Adrenal gland (tissue), 12 donors: Measurements from ENCODE around the gene HEXIM1. TPM values are rescaled to one million over a fixed set of nuclear protein-coding genes. Genes with fewer than 3 reads are reported as not detected.

Experiments
- DNase-seq, 7 donors: peaks; one replicate each; pipeline ENCODE4 v3.0.0-alpha.2; 2019 to 2020
- H3K27ac ChIP-seq, 5 donors: fragments of 200-600 bp; sonication (generic) in 4 of 5; 1 replicate in 3 of 5; 2 replicates in 2 of 5; pipeline versions ENCODE4 v1.5.1 to v1.8.0; 2016 to 2020; ENCODE audit warnings: mild to moderate bottlenecking in 1 of 5
- H3K27me3 ChIP-seq: fragments of 200-600 bp; 2 replicates; pipeline ENCODE4 v1.8.0; 2021
- H3K36me3 ChIP-seq, 2 donors: fragments of 200-600 bp; replicated peaks in 1 of 2; 1 replicate in 1 of 2; 2 replicates in 1 of 2; pipeline versions ENCODE4 v1.5.1 to v1.8.0; 2018 to 2022
- H3K4me1 ChIP-seq, 2 donors: fragments of 200-600 bp; replicated peaks in 1 of 2; 1 replicate in 1 of 2; 2 replicates in 1 of 2; pipeline versions ENCODE4 v1.5.1 to v1.8.0; 2018 to 2021
- H3K4me3 ChIP-seq, 4 donors: fragments of 200-600 bp; sonication (generic) in 3 of 4; one replicate each; pipeline ENCODE4 v1.5.1; 2016 to 2018
- H3K9me3 ChIP-seq, 3 donors: fragments of 200-600 bp; sonication (generic) in 1 of 3; replicated peaks in 1 of 3; 1 replicate in 2 of 3; 2 replicates in 1 of 3; pipeline versions ENCODE4 v1.5.1 to v1.8.0; 2016 to 2021
- POLR2A ChIP-seq, 2 donors: fragments of 450-650 bp; IDR thresholded peaks; one replicate each; pipeline ENCODE4 v1.6.1; 2017; ENCODE audit warnings: antibody characterized with exemption in 2 of 2, mild to moderate bottlenecking in 2 of 2, moderate library complexity in 1 of 2
- WGBS, 4 donors: extraction: QIAGEN DNeasy Blood & Tissue Kit in 2 of 4; methylation state at CpG; one replicate each; pipeline versions ENCODE4 v1.1.5 to v1.1.7; 2013 to 2017; 5-methylcytosine and 5-hydroxymethylcytosine counted together
- intact Hi-C, 2 donors: fragments of 100-400 bp; cut with DNase I; formaldehyde crosslinking; loops; one replicate each; pipeline versions ENCODE4 v1.14.1 to v1.15.0; 2022 to 2023
- polyA plus RNA-seq, 3 donors: library from polyadenylated mRNA; stranded (reverse); fragments of 200-250 nt in 2 of 3; fragments of 350-450 nt in 1 of 3; fragmentation: Illumina TruSeq in 1 of 3; extraction: RNeasy Lipid Tissue Mini Kit (QIAGEN cat#74804) in 1 of 3; gene quantifications; one replicate each; pipeline ENCODE4 v1.2.3, GENCODE V29; 2013 to 2014
- total RNA-seq, 9 donors: library from RNA; depleted of rRNA in 4 of 9; stranded (reverse); fragments of >200 nt in 4 of 9; fragments of 120-200 nt in 1 of 9; fragmentation: NEBNext Ultra II Directional in 1 of 9; extraction: Animal tissue kit (Norgen Biotek cat#: 25700) in 1 of 9; gene quantifications; one replicate each; pipeline versions ENCODE4 v1.1.0 to v1.2.4, GENCODE V29; 2013 to 2023
- TF ChIP-seq, protein P1 (sequence below), 6 experiments: fragments of 450-650 bp in 4 of 6; fragments of 200-600 bp in 2 of 6; sonication (generic) in 1 of 6; IDR thresholded peaks; 1 replicate in 5 of 6; 2 replicates in 1 of 6; pipeline versions ENCODE4 v1.5.1 to v1.8.0; 2016 to 2021; ENCODE audit warnings: antibody characterized with exemption in 6 of 6, mild to moderate bottlenecking in 2 of 6, moderate library complexity in 1 of 6
- donor health status: healthy with polysubstance abuse.
- donor health status: Bipolar disorder and iron deficiency.
- donor health status: DM: yes; HTN: yes; CAD: no.
- donor health status: DM: no; HTN: no; CAD: no.
- donor health status: DM: no; HTN: no; CAD: no.
- donor health status: DM: yes; HTN: yes; CAD: no.

Gene HEXIM1
- total and polyA plus RNA-seq, 12 donors = 19.4 to 159 (median 30.9) TPM

DNA sequence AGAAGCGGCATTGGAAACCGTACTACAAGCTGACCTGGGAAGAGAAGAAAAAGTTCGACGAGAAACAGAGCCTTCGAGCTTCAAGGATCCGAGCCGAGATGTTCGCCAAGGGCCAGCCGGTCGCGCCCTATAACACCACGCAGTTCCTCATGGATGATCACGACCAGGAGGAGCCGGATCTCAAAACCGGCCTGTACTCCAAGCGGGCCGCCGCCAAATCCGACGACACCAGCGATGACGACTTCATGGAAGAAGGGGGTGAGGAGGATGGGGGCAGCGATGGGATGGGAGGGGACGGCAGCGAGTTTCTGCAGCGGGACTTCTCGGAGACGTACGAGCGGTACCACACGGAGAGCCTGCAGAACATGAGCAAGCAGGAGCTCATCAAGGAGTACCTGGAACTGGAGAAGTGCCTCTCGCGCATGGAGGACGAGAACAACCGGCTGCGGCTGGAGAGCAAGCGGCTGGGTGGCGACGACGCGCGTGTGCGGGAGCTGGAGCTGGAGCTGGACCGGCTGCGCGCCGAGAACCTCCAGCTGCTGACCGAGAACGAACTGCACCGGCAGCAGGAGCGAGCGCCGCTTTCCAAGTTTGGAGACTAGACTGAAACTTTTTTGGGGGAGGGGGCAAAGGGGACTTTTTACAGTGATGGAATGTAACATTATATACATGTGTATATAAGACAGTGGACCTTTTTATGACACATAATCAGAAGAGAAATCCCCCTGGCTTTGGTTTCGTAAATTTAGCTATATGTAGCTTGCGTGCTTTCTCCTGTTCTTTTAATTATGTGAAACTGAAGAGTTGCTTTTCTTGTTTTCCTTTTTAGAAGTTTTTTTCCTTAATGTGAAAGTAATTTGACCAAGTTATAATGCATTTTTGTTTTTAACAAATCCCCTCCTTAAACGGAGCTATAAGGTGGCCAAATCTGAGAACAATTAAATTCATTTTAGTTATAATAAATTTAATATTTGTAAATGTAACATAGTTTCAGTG lies 1.7 kb downstream of the HEXIM1 start:
- Histone ChIP-seq H3K36me3 (no peaks in the 10 kb centered on the region), H3K4me1 (peaks cover 27 to 40% of the 10 kb centered on the region in 2 donors), H3K27ac (peak overlapping the region; percentile 86 to 99 (median 95)), H3K9me3 (no peaks in the 10 kb centered on the region), H3K27me3 (no peaks in the 10 kb centered on the region), H3K4me3 (peak overlapping the region; percentile 69 to 97 (median 86))
- TF ChIP-seq POLR2A (IDR thresholded peaks at IDR 0.05) = peak in 1 of 2 donors; percentile 68
- TF ChIP-seq, protein P1, sequence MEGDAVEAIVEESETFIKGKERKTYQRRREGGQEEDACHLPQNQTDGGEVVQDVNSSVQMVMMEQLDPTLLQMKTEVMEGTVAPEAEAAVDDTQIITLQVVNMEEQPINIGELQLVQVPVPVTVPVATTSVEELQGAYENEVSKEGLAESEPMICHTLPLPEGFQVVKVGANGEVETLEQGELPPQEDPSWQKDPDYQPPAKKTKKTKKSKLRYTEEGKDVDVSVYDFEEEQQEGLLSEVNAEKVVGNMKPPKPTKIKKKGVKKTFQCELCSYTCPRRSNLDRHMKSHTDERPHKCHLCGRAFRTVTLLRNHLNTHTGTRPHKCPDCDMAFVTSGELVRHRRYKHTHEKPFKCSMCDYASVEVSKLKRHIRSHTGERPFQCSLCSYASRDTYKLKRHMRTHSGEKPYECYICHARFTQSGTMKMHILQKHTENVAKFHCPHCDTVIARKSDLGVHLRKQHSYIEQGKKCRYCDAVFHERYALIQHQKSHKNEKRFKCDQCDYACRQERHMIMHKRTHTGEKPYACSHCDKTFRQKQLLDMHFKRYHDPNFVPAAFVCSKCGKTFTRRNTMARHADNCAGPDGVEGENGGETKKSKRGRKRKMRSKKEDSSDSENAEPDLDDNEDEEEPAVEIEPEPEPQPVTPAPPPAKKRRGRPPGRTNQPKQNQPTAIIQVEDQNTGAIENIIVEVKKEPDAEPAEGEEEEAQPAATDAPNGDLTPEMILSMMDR (IDR thresholded peaks at IDR 0.05) = no peak
- 1 to 3% (median 1%) methylated on average over 30 to 56 of the region's 56 CpGs for WGBS, 4 donors
- DNase-seq = peak; percentile 73 to 90 (median 79)
- intact Hi-C loops = no loop called here

DNA sequence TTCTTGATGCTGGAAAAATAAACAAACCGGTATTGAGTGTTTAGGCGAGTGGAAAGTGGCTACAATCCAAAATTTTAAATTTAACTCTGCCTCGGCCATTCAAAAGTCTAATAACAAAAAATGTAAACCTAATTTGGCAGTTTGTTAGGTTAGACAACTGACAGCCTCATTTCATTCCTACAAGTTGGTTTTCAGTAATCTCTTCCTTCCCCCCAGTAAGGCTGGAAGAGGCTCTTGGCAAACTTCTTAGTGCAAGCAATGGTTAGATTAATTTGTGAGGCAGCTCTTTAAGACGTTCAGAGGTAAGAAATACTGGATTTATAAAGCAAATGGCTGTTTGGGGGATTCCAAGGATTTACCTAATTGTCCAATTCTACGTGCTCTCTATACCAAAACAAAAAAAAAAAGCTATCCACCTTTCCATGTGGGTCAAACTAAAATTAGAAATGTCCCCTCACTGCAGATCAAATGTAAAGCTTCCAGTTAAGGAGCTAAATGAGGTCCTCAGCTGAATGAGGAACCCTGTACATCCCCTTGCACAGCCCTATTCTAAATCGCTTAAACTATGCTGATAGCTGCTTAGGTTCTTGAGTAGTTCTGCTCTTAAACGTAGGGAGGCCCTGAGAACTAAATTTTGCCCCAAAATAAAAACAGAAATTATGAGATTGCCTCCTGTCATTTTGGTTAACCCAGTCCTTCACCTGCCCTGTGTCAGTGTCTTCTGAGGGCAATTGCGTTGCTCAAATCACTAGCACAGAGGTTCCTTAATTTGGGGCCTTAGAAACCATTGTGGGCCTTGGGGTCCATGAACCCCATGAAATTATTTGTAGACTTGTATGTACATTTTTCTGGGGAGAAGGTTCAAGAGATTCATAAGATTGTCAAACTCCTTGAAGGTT lies 2.9 kb downstream of the HEXIM1 start:
- peak overlapping the region in 2 of 4 donors; percentile 3 to 88 for H3K4me3 ChIP-seq
- whole genome bisulfite sequencing, 4 donors = 19 to 27% (median 22%) methylated on average over 8 of the region's 8 CpGs
- DNase-seq = peak in 1 of 7 donors; percentile 9
- no peak for TF ChIP-seq POLR2A (IDR thresholded peaks at IDR 0.05)
- TF ChIP-seq, protein P1 (IDR thresholded peaks at IDR 0.05) = no peak
- H3K9me3 ChIP-seq = no peaks in the 10 kb centered on the region
- peaks cover 25 to 43% of the 10 kb centered on the region in 2 donors for H3K4me1 ChIP-seq
- peak overlapping the region in 4 of 5 donors; percentile 60 to 99 (median 63) for H3K27ac ChIP-seq
- no peaks in the 10 kb centered on the region for H3K36me3 ChIP-seq
- intact Hi-C loops = no loop called here
- no peaks in the 10 kb centered on the region for H3K27me3 ChIP-seq

DNA sequence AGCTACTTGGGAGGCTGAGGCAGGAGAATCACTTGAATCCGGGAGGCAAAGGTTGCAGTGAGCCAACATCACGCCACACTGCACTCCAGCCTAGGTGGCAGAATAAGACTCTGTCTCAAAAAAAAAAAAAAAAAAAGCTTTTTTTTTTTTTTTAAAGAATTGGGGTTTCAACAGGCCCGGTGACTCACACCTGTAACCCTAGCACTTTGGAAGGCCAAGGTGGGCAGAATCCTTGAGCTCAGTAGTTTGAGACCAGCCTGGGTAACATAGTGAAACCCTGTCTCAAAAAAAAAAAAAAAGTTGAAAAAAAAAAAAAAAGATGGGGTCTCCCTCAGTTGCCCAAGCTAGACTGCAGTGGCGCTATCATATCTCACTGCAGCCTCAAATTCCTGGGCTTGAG lies 6.8 kb downstream of the HEXIM1 start:
- WGBS, 4 donors = 80 to 88% (median 87%) methylated on average over 4 of the region's 4 CpGs
- intact Hi-C loops = no loop called here
- peak overlapping the region in 1 of 5 donors; percentile 26 for H3K27ac ChIP-seq
- no peaks in the 10 kb centered on the region for H3K36me3 ChIP-seq
- H3K4me1 ChIP-seq = peaks cover 40 to 55% of the 10 kb centered on the region in 2 donors
- DNase-seq = peak in 1 of 7 donors; percentile 14
- no peaks in the 10 kb centered on the region for H3K27me3 ChIP-seq
- H3K4me3 ChIP-seq = no peak overlapping the region
- TF ChIP-seq, protein P1 (IDR thresholded peaks at IDR 0.05) = no peak
- TF ChIP-seq POLR2A (IDR thresholded peaks at IDR 0.05) = no peak
- H3K9me3 ChIP-seq = no peaks in the 10 kb centered on the region

DNA sequence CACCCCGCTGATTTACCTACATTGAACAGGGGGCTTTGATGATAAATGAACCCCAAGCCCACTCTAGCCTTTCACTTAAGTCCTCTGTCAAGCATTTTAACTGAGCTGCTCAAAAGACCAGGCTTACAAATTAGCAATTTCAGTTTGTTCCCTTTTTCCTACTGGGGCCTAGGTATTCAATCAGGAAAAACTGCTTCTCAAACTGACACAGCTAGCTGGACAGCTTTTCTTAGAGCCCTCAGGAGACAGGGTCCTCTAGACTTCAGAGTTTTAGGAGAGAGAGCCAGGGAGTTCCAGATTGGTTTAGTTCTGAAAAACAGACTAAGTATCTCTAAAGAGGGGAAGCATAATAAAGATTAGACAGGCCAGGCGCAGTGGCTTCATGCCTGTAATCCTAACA lies 7.2 kb downstream of the HEXIM1 start:
- intact Hi-C loops = no loop called here
- Histone ChIP-seq H3K4me1 (peaks cover 41 to 56% of the 10 kb centered on the region in 2 donors), H3K27ac (peak overlapping the region in 2 of 5 donors; percentile 5 to 26), H3K36me3 (no peaks in the 10 kb centered on the region), H3K9me3 (no peaks in the 10 kb centered on the region), H3K4me3 (no peak overlapping the region), H3K27me3 (no peaks in the 10 kb centered on the region)
- 89 to 100% (median 98%) methylated on average over 1 to 2 of the region's 2 CpGs for WGBS, 4 donors
- no peak for DNase-seq
- no peak for TF ChIP-seq POLR2A (IDR thresholded peaks at IDR 0.05)
- TF ChIP-seq, protein P1 (IDR thresholded peaks at IDR 0.05) = no peak
